GM21447 (cell line): ENCODE measurements around the gene PPM1J.
"Not testable (repeated sequence)": the region's sequence is repeated elsewhere in the genome, so short reads cannot be mapped to it uniquely, and the experiment has no call there.

ENCODE experiments used
- ATAC-seq: cut with Tn5 transposase; IDR thresholded peaks from one replicate; pipeline ENCODE4 v1.9.1; 2021; ENCODE audit not compliant: unreplicated experiment

Gene PPM1J

GRCh38 chr1:112721966-112722524 lies 6.9 kb upstream of the PPM1J start:
- no peak for ATAC-seq

GRCh38 chr1:112721294-112721693 lies 6.2 kb upstream of the PPM1J start:
- not testable (repeated sequence) for ATAC-seq

- no peak for ATAC-seq
These were observed 5.7 kb upstream of the PPM1J start for GRCh38 chr1:112720800-112721199.

GRCh38 chr1:112719706-112720105 lies 4.6 kb upstream of the PPM1J start:
- no peak for ATAC-seq

GRCh38 chr1:112718691-112719418 lies 3.7 kb upstream of the PPM1J start:
- no peak for ATAC-seq

- ATAC-seq, result no peak
These were observed 2.2 kb upstream of the PPM1J start for GRCh38 chr1:112717263-112717873.

- peak; percentile 35 for ATAC-seq
These were observed 1.1 kb upstream of the PPM1J start for GRCh38 chr1:112716133-112716720.

- peak; percentile 1 for ATAC-seq
These were observed 544 bp downstream of the PPM1J start for GRCh38 chr1:112714313-112715263.

GRCh38 chr1:112713466-112714312 lies 1.4 kb downstream of the PPM1J start:
- peak; percentile 39 for ATAC-seq

GRCh38 chr1:112712701-112713128 lies 2.4 kb downstream of the PPM1J start:
- ATAC-seq, result no peak

GRCh38 chr1:112712191-112712590 lies 2.9 kb downstream of the PPM1J start:
- ATAC-seq, result no peak

GRCh38 chr1:112711670-112712069 lies 3.5 kb downstream of the PPM1J start:
- no peak for ATAC-seq

GRCh38 chr1:112711041-112711440 lies 4.1 kb downstream of the PPM1J start:
- no peak for ATAC-seq

GRCh38 chr1:112710586-112710985 lies 4.5 kb downstream of the PPM1J start:
- no peak for ATAC-seq

- ATAC-seq, result no peak
These were observed 5.0 kb downstream of the PPM1J start for GRCh38 chr1:112710159-112710558.

- no peak for ATAC-seq
These were observed 6.6 kb downstream of the PPM1J start for GRCh38 chr1:112708489-112708888.

GRCh38 chr1:112708002-112708448 lies 7.1 kb downstream of the PPM1J start:
- no peak for ATAC-seq

- ATAC-seq, result peak; percentile 53
These were observed 7.7 kb downstream of the PPM1J start for GRCh38 chr1:112707221-112708001.
